Activated gamma-delta T cell treated with anti-CD3 and anti-CD28 coated beads, Interleukin-2, amount 50 U/mL, for 16 hours (primary cell): ENCODE measurements around the gene SPTLC3.

ENCODE experiments used
- DNase-seq: peaks from one replicate; pipeline ENCODE4 v3.0.0-alpha.2; 2020; ENCODE audit warnings: low read depth

SPTLC3 gene

DNA sequence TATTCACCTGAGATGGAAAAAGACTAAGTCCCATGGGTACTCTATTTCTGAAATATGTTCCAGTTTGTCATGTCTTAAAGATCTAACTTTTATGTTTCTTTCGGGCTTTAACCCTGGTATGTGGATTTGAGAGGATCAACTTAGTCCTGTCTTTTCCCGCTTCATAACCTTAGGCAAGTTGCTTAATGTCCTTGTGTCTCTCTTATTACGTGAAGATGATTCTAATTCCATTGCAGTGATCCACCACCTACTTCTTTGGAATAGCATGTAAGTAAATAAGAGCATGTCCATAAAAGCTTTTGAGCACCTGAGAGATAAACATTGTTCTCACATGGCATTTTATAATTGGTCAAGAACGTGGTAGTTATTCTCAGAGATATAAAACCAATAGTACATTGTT is 23.0 kb downstream of the SPTLC3 start:
- DNase-seq: no peak

DNA sequence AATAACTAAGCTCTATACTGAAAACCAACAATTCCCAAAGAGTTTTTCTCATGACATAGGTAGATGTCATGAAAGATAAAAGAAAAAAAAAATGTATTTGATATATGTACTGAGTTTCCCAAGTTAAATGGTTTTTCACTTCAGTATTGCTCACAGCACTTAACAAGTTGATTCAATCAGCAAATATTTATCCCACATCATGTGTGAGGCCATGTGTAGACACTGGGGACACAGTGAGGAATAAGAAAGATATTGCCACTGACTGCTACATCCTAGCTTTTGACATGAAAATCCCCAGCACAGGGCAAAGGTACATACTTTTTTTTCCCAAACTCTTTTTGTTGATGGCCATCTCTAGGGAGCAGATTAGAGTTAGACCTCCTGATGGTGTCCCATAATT is 25.3 kb downstream of the SPTLC3 start:
- no peak for DNase-seq

DNA sequence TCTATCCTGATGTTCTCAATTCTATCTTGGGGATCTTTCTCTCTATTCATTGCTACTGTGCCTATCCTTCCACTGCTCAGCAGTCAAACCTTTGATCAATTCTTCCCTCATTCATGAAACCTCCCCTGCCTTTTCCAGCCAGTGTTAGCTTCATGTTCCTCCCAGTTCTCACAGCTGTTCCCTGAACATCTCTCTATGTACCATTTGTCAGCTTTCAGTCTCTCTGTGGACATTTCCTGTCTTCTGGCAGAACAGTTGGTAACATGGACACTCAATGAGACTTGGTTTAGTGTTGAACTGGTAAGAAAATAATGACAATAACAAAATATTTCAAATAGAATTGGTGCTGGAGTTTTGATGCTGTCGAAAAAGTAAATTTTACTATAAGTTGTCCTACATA is 26.2 kb downstream of the SPTLC3 start:
- no peak for DNase-seq

DNA sequence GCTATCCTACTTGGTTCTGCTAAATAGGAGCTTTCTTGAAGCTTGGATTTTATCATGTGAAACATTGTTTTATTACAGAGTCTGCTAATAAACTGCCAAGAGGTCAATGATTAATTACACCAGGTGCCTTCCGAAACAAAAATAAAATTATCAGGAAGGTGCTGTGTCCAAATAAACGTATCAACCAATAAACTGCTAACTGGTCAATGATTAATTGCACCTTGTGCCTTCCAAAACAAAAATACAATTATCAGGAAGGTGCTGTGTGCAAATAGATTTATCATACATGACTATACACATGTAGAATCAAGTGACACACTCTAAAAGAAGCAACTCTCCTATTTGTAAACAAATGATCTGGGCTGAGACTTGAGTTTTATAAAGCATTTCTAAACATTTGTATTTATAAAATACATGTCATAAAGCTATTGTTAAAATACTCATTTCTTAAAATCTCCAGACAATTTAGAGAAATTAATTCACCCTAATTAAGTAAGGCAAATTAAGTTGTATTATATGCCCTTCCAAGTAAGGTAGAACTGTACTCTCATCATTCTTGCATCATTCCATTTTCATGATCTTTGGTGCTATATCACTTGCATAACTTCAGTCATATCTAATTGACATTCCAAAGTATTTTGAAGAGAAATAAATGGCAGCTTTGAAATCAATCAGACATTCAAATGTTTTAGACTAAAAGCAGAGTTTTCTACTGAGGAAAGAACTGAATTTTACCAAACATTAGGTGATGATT is 26.8 kb downstream of the SPTLC3 start:
- DNase-seq: no peak

DNA sequence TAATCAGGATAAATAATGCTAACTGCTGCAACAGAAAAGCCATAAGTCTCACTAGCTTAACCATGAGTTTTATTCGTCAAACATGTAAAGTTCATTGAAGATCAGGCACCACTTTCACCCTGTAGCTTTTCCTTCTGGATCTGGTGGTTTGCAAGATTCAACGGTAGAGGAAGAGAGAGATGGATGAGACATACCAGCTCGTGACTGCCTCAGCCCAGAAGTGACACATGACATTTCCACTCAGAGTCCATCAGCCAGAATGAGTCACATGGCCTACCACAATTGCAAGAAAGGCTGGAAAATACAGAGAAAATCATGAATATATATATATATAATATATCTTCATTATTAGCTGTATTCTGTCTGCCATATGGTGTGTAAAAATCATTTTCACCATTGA is 29.0 kb downstream of the SPTLC3 start:
- DNase-seq: no peak

DNA sequence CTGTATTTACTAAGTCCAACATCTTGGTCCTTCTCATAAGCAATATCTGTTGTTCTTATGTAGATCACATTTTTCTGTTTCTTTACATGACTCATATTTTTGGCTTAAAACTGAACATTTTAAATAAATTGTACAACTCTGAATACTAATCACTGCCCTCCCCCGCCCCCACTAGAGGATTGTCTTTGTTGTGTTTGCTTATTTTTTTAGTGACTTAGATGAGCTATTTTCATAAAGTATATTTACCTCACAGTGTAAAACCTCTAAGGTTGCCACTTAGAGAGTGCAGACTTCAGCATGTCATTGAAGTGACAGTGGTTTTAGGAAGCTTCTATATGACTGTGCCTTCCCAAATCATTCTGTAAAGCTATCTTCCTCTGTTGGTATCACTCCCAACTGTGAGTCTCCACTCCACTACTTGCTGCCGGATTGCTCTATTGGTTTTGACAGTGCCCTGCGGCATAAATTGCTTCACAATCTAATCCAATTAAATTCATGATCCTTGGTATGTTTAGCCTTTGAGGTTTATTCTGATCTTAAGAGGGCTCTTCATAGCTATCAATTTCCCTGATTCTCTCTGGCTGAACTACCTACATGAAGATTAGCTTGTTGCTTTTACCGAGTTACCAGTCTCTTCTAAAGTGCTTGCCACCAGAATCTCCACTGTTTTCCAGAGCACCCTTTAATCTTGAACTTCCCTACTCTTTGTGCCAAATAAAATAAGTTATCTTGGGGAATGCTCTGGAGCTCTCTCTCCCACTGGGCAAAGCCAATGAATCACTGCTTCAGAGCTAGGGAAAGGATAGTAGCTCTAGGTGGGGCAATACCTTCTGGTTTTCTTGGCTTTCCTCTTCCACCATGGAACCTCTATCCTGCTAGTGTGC is 33.0 kb downstream of the SPTLC3 start:
- DNase-seq: no peak

DNA sequence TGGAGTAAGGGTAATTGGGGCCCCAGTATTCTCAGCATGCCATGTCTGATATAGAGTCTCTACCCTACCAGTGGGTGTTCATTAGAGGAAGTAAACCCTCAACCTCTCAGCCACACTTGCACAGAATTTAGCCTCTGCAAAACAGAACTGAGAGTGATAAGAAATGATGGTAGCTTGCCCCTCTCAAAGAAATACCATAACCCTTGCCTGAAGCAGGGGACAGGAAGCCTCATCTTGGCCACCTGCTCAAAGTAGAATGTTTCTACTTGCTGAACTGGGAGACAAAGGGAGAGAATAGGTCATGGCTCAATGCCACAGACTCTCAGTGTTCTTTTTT is 33.7 kb downstream of the SPTLC3 start:
- no peak for DNase-seq

DNA sequence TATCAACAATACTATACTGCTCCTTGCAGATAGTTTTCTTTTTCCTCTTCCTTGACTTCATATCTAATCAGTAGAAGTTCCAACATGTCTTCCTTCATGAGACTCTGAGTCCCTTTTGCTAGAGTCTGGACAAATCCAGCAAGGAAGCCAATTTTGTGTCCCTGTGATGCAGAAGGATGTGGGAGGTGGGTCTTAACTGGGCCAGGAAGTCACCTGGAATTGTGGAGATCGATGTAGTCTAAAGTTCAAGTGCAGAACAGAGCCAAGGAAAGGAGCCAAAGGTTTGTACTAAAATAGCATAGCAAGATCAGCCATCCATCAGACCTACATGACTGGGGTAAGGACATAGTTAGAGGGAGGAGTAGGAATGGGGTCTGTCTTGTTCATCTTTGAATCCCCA is 37.6 kb downstream of the SPTLC3 start:
- DNase-seq: no peak

DNA sequence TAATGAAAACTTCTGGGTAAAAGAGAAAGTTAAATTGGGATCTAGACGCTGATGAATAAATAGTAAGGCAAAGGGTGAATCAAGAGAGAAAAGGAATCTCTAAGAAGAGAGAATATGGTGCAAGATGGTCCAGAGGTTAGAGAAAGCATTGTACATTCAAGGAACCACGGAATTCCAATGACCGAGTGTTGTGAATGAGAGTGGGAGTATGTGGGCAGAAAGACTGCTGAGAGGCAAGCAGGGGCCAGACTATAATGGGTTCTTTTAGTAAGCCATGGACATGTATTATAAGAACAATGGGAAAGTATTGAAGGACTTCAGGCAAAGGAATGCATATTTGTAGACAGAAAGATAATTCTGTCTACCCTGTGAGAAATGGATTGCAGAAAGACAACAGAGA is 45.2 kb downstream of the SPTLC3 start:
- DNase-seq: no peak

DNA sequence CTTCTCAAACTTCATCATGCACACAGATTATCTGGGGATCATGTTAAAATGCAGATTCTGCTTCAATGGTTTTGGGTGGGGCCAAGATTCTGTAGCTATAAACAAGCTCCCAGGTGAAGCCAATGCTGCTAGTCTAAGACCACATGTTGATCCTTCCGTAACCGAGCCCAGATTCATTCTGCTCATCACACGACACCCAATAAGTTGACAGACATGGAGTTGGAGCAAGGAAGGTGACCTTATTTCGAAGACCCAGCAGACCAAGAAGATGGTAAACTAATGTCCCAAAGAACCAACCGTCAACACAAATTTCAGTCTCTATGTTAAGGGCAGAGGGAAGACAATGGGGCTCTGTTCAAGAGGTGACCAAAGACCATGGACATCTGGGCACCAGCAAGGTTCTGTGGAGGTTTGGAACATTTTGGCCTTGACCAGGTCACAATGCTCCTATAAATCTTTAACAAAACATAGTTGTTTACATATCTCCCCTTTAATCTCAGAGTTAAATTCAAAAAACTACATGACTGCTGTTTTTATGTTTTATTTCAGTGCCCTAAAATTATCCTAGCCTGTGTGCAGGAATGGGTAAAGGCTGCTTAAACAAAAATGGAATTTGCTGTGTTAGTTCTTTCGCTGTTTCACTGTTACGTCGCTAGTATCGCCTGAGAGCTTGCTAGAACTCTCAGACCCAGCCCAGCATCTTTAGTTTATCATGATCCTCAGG is 50.1 kb downstream of the SPTLC3 start:
- DNase-seq: no peak

DNA sequence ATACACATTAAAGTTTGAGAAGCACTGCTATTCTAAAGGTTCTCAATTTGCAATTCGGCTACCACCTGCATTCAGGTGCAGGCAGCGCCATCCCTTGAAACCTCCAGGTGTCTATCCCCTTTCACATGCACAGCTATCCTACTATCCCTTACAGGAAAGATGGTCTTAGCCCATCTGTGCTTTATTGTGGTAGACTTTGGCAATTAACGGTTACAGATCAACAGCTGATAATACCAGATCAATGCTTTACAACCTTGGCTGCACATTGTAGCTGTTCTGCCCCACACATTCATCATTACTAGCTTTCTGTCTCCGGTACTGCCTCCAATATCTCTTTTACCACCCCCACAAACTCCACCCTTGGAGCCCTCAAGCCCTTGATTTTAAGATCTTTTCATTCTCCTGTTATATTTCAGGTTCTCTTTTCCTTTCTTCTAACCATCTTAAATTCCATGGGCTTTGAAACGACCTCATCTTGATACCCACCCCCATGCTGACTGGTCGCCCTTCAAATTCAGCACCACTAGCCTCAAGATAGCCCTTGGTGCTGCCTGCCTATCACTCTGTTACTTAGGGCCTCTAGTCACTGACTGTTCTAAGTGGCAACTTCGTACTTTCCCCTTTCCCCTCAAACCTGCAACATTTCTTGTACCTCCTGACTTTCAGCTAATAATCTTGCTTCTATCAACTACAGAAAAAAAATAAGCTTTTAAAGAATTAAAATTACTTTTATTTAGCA is 50.8 kb downstream of the SPTLC3 start:
- no peak for DNase-seq

DNA sequence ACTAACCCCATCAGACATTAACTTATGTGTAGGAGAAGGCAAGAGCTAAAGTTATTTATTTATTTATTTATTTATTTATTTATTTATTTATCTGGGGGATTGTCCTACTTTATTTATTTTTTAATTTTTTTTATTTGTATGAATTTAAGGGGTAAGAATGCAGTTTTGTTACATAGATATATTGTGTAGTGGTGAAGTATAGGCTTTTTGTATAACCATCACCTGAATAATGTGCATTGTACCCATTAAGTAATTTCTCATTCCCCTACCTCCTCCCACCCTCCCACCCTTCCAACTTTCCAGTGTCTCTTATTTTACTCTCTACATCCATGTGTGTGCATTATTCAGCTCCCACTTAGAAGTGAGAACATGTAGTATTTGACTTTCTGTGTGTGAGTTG is 51.6 kb downstream of the SPTLC3 start:
- DNase-seq: no peak

DNA sequence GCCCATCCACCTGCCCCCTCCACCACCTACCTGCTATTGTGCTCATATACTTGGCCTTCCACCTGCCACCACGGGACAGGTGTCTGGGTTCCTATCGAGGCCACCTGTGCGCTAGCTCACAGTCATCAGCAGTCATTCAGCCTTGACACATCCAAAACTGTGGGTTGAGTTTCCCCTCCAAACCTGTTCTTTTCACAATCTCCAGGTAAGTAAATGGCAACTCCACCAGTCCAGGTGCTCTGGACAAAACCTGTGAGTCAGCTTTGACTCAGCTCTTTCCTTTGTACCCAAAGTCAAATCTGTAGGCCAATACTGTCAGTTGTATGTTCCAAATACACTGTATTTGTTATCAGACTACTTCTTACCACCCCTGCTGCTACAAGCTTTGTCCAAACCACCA is 52.6 kb downstream of the SPTLC3 start:
- DNase-seq: no peak

DNA sequence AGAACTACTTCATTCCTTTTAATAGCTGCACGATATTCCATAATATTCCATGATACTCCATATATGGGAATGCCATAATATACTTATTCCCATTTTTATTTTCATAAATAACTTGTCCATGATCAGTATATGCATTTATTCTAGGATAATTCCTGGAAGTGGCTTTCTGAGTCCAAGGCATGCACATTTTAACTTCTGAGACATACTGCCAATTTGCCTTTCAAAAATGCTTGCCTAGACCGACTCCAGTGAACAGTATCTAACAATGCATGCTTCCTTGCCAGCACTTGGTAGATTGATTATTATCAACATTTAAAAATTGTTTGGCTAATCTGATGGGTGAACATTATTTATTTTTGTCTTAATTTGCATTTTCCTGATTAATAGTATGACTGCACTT is 54.0 kb downstream of the SPTLC3 start:
- DNase-seq: no peak

DNA sequence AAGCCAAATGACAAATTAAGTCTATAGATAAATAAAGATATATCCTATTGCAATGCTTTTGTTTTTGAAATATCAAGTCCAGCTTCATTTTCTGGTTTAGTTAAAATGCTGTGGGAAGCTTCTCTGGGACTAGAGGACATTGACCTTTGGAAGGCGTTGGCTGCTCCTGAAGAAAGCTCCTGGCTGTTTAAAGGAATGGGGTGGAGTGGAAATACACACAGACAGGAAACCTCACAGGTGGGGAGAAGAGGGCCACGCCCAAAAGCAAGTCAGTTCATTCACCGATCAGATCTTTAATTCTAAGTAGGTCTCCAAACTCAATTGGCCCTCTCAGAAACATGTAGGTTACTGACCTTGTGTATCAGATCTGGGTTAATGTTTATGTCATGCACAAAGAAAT is 59.6 kb downstream of the SPTLC3 start:
- no peak for DNase-seq

DNA sequence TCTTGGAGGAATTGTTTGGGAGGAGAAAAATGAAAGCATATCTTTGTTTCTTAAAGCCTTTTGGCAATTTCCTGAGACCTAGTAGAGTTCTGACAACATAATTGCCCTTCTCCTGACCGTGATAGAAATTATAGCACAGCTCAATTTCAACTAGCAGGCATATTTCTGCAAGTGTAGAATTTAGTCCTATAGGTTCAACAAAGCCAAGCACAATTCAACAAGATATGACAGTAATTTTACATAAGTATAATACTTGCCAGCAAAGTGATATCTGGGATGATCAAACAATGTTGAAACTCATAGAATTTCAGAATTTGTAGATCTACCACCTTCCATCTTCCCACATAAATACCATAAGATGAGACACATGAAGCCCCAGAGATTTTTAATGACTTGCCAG is 73.1 kb downstream of the SPTLC3 start:
- no peak for DNase-seq

DNA sequence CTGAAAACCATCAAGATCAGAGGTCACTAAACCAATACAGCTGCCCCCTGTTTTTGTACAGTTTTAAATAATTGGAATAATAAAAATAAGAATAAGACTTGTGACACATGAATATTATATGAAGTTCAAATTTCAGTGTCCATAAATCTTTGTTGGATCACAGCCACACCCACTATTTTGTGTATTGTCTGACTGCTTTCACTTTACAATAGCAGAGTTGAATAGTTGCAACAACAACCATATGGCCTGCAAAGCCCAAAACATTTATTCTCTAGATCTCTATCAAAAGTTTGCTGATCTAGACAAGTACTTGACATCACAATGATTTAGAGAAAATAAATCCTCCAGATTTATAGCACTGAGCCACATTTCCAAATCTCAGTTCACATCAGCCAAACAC is 73.6 kb downstream of the SPTLC3 start:
- no peak for DNase-seq

DNA sequence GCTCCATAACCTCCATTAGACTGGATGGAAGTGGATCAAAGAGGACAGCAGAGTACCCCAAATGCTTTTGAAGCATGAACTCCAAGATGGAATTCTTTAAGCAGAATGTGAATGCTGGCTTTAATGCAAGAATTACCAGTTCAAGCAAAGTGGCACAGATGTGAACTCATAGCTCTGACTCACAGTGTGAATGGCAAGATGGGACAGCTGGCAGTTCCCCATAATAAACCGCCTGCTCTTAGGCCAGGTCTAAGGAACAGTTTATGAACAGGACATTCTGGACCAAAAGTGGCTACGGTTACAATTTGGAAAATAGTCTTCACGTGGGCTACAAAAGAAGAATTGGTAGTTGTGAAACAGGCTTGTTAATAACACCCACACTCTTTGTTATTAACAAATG is 76.5 kb downstream of the SPTLC3 start:
- DNase-seq: no peak

DNA sequence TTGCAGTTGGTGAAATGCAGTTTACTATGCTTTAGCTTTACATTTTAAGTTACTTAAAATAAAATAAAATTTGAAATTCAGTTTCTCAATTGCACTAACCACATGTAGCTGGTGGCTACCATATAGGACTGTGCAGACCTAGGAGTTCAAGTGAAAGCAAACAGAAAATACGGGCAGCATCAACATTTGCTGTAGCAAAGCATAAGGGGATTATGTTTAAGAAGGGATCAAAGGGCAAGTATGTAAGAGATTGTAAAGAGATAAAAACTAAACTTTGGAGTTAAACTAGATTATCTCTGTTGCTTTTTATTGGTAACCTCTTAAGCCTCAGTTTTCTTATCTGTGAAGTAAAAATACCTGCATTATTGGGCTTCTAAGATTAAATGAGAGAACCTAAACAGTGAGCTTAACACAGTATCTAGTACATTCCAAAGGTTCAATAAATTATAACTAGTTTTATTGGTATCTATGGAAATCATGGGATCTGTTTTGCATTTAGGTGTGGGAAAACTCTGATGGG is 81.2 kb downstream of the SPTLC3 start:
- DNase-seq: no peak

DNA sequence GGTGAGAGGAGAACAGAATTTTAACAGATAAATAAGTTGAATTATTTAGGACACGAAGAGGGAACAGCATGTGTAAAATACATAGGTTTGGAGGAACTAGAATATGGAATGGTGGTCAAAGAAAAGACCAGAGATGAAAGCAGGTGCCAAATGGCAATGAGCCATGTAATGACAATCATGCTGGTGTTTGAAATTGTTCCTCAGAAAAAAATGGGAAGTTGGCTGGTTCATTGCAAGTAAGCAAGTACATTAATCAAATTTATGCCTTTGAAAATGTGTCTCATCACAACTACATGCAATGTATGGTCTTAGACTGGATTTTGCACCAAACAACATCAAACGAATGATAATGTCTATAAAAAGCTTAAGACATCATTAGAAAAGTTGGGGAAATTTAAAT is 83.3 kb downstream of the SPTLC3 start:
- no peak for DNase-seq

DNA sequence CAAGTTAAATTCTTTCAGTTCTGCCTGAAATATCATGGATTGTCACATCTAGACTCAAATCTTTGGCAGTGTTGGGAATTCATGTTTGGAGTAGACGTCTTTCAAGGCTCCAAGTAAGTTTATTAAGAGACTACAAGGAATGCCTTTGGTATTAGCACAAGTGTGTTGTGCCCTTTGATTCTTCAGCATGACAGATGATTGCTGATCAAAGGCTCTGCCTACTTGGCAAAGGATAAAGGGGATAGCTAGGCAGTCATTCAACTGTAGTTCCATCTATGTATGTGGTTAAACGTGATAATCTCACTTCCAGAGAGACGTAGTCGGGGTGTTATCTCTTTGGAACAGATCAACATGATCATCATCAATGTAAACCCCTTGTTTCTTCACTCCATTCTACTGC is 86.2 kb downstream of the SPTLC3 start:
- no peak for DNase-seq

DNA sequence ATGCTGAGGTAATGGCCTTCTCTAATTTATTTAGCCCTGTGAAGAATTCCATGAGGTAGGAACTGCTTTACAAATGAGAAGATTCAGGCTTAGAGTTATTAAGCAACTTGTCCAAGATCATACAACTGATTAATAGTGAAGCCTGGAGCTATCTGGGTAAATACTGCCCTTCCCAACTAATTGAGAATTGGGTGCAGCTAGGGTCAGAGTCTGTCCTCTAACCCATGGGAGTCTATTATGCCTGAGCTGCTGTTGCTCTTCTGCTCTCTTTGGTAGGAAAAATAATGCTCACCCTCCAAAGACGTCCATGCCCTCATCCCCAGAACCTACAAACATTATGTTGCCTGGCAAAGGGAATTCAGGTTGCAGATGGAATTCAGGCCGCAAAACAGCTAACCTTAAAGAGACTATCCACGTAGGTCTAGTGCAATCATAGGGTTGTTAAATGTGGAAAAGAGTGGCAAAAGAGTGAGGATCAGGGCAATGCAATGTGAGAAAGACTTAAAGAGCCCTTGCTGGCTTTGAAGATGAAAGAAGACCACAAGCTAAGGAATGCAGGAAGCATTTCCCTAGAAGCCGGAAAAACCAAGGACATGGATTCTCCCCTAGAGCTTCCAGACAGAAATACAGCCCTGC is 90.1 kb downstream of the SPTLC3 start:
- no peak for DNase-seq
